HepG2 (cell line): ENCODE measurements around the gene ANKRD34C. TPM values are rescaled to one million over a fixed set of nuclear protein-coding genes. Genes with fewer than 3 reads are reported as not detected.

Experiments
- DMAP1 ChIP-seq: IDR thresholded peaks from 2 replicates; pipeline ENCODE4 v1.6.1; 2016
- HES4 ChIP-seq: sonication (generic); formaldehyde crosslinking; IDR thresholded peaks from 2 replicates; pipeline ENCODE4 v1.9.0; 2021; ENCODE audit warnings: mild to moderate bottlenecking, missing genetic modification reagents, borderline replicate concordance
- JDP2 ChIP-seq: sonication (generic); formaldehyde crosslinking; IDR thresholded peaks from 2 replicates; pipeline ENCODE4 v1.8.1; 2022; ENCODE audit warnings: missing genetic modification reagents, borderline replicate concordance
- MAX ChIP-seq: IDR thresholded peaks from 2 replicates; pipeline ENCODE4 v1.6.1; 2012; ENCODE audit warnings: inconsistent platforms
- NCOA1 ChIP-seq: sonication (generic); formaldehyde crosslinking; IDR thresholded peaks from 2 replicates; pipeline ENCODE4 v1.9.0; 2021; ENCODE audit warnings: missing genetic modification reagents
- NFE2L2 ChIP-seq: fragments of 150-350 bp; IDR thresholded peaks from 2 replicates; pipeline ENCODE4 v1.6.1; 2014; ENCODE audit warnings: low read length
- RXRB ChIP-seq: IDR thresholded peaks from 2 replicates; pipeline ENCODE4 v1.6.1; 2016; ENCODE audit warnings: borderline replicate concordance, missing genetic modification reagents, missing compliant biosample characterization
- SMAD1 ChIP-seq: sonication (generic); formaldehyde crosslinking; IDR thresholded peaks from 2 replicates; pipeline ENCODE4 v1.4.0; 2020; ENCODE audit warnings: missing genetic modification reagents, low read depth, mild to moderate bottlenecking, borderline replicate concordance
- SRSF1 ChIP-seq: fragments of 200-400 bp; formaldehyde crosslinking; optimal IDR thresholded peaks from 2 replicates; pipeline ENCODE3; 2017; ENCODE audit warnings: mild to moderate bottlenecking, low read depth, low read length, moderate library complexity
- TGIF2 ChIP-seq: IDR thresholded peaks from 2 replicates; pipeline ENCODE4 v1.6.1; 2016; ENCODE audit warnings: control low read depth, missing compliant biosample characterization
- WIZ ChIP-seq: sonication (generic); formaldehyde crosslinking; IDR thresholded peaks from 2 replicates; pipeline ENCODE4 v1.5.1; 2020; ENCODE audit warnings: mild to moderate bottlenecking, missing genetic modification reagents
- YY1 ChIP-seq: IDR thresholded peaks from 2 replicates; pipeline ENCODE4 v1.6.1; 2011; ENCODE audit warnings: low read length, low read depth, moderate library complexity, mild to moderate bottlenecking; ENCODE audit not compliant: insufficient read depth, insufficient replicate concordance
- ZBED4 ChIP-seq: sonication (generic); formaldehyde crosslinking; IDR thresholded peaks from 2 replicates; pipeline ENCODE4 v1.4.0; 2020; ENCODE audit warnings: missing genetic modification reagents, borderline replicate concordance
- ZFAT ChIP-seq: sonication (generic); formaldehyde crosslinking; conservative IDR thresholded peaks from 2 replicates; pipeline ENCODE4 v1.8.1; 2023; ENCODE audit warnings: missing genetic modification reagents, inconsistent platforms
- ZNF253 ChIP-seq: sonication (generic); formaldehyde crosslinking; IDR thresholded peaks from 2 replicates; pipeline ENCODE4 v1.8.0; 2022; ENCODE audit warnings: mild to moderate bottlenecking, missing genetic modification reagents, borderline replicate concordance
- ZNF343 ChIP-seq: sonication (generic); formaldehyde crosslinking; IDR thresholded peaks from 2 replicates; pipeline ENCODE4 v1.4.0; 2020; ENCODE audit warnings: mild to moderate bottlenecking, missing genetic modification reagents
- ZNF414 ChIP-seq: sonication (generic); formaldehyde crosslinking; IDR thresholded peaks from 2 replicates; pipeline ENCODE4 v1.5.0; 2020; ENCODE audit warnings: missing genetic modification reagents
- ZNF451 ChIP-seq: sonication (generic); formaldehyde crosslinking; IDR thresholded peaks from 2 replicates; pipeline ENCODE4 v1.5.0; 2020; ENCODE audit warnings: mild to moderate bottlenecking, missing genetic modification reagents
- ZNF558 ChIP-seq: sonication (generic); formaldehyde crosslinking; IDR thresholded peaks from 2 replicates; pipeline ENCODE4 v1.9.0; 2022; ENCODE audit warnings: mild to moderate bottlenecking, missing genetic modification reagents, borderline replicate concordance
- ZNF563 ChIP-seq: sonication (generic); formaldehyde crosslinking; IDR thresholded peaks from 2 replicates; pipeline ENCODE4 v1.8.0; 2022; ENCODE audit warnings: mild to moderate bottlenecking, moderate library complexity, missing genetic modification reagents
- ZNF710 ChIP-seq: sonication (generic); formaldehyde crosslinking; IDR thresholded peaks from 2 replicates; pipeline ENCODE4 v1.5.0; 2020; ENCODE audit warnings: mild to moderate bottlenecking, missing genetic modification reagents, borderline replicate concordance
- ZNF816 ChIP-seq: sonication (generic); formaldehyde crosslinking; IDR thresholded peaks from 2 replicates; pipeline ENCODE4 v1.8.0; 2022; ENCODE audit warnings: missing genetic modification reagents, mild to moderate bottlenecking, borderline replicate concordance
- polyA plus RNA-seq, 8 experiments: library from polyadenylated mRNA; depleted of rRNA in 3 of 8; stranded (reverse) in 7 of 8; unstranded in 1 of 8; fragments of >200 nt; fragmentation: Illumina TruSeq in 4 of 8; extraction: Trizol in 4 of 8; gene quantifications; 2 replicates each; pipeline versions ENCODE4 v1.2.1 to v1.2.3, GENCODE V29; 2011 to 2016; ENCODE audit warnings: low read depth in 4 of 8, missing spikeins in 1 of 8, mixed read lengths in 1 of 8; ENCODE audit not compliant: insufficient read depth in 1 of 8
- total RNA-seq, 5 experiments: library from RNA; depleted of rRNA; stranded (reverse); fragments of >200 nt; fragmentation: Illumina TruSeq; extraction: Trizol; gene quantifications; 2 replicates each; pipeline ENCODE4 v1.2.3, GENCODE V29; 2016; ENCODE audit warnings: low read depth in 1 of 5

The ANKRD34C gene
- total and polyA plus RNA-seq, 2 of the 13 experiments (the other 11 are each of a cell fraction or from before 2014, with no cell fraction given), result not detected

GRCh38 chr15:79310985-79311900 is 28.7 kb downstream of the ANKRD34C start, which contains the start of gene TMED3 (continued):
- TF ChIP-seq ZNF414, result 0 out of 2 replicates have a peak, but pooled peaks have one; percentile 80
- 0 out of 2 replicates have a peak, but pooled peaks have one; percentile 20 for TF ChIP-seq ZBED4
- peak; percentile 57; the same call in 1 of the 2 replicates for TF ChIP-seq HES4 (CRISPR knock-in tag)
- peak; percentile 48; the same call in 1 of the 2 replicates for TF ChIP-seq ZNF558 (CRISPR knock-in tag)
- 0 out of 2 replicates have a peak, but pooled peaks have one; percentile 74 for TF ChIP-seq SMAD1 (CRISPR knock-in tag)
- peak; percentile 85; the same call in 1 of the 2 replicates for TF ChIP-seq WIZ (CRISPR knock-in tag)
- TF ChIP-seq MAX, result peak; percentile 53; the same call in 1 of the 2 replicates
- no peak; the same call in 1 of the 2 replicates for TF ChIP-seq ZNF253 (CRISPR knock-in tag)
- TF ChIP-seq SRSF1, result peak; percentile 23
- TF ChIP-seq TGIF2 (CRISPR knock-in tag), result peak; percentile 8; the same call in 1 of the 2 replicates
- TF ChIP-seq DMAP1 (CRISPR knock-in tag), result peak; percentile 83; the same call in 1 of the 2 replicates
- TF ChIP-seq YY1, result peak; percentile 34
- TF ChIP-seq ZFAT, result no peak
- TF ChIP-seq ZNF563, result peak; percentile 89
- peak; percentile 95 for TF ChIP-seq ZNF343 (CRISPR knock-in tag)
- TF ChIP-seq NCOA1 (CRISPR knock-in tag), result 0 out of 2 replicates have a peak, but pooled peaks have one; percentile 37
- no peak; the same call in 1 of the 2 replicates for TF ChIP-seq ZNF451 (CRISPR knock-in tag)
- TF ChIP-seq ZNF710 (CRISPR knock-in tag), result peak; percentile 43; the same call in 1 of the 2 replicates
- TF ChIP-seq JDP2 (CRISPR knock-in tag), result no peak
- no peak for TF ChIP-seq NFE2L2
- peak; percentile 19; the same call in 1 of the 2 replicates for TF ChIP-seq RXRB (CRISPR knock-in tag)
- TF ChIP-seq ZNF816 (CRISPR knock-in tag), result no peak
